Activated CD8-positive, alpha-beta memory T cell treated with anti-CD3 and anti-CD28 coated beads, Interleukin-2, amount 50 U/mL, for 24 hours (primary cell): ENCODE data around the gene RAB6B.

Experiments
- DNase-seq: peaks from one replicate; pipeline ENCODE4 v3.0.0-alpha.2; 2020; ENCODE audit errors: extremely low read depth

The RAB6B gene

GRCh38 chr3:133881492-133881891, 14.2 kb downstream of the RAB6B start:
- no peak for DNase-seq

GRCh38 chr3:133880886-133881455, 14.7 kb downstream of the RAB6B start:
- no peak for DNase-seq

- DNase-seq = no peak
These were observed 15.4 kb downstream of the RAB6B start for GRCh38 chr3:133880287-133880686.

GRCh38 chr3:133878518-133878917, 17.2 kb downstream of the RAB6B start:
- DNase-seq = no peak

- no peak for DNase-seq
These were observed 18.5 kb downstream of the RAB6B start for GRCh38 chr3:133877221-133877620.

GRCh38 chr3:133874761-133875438, 20.8 kb downstream of the RAB6B start:
- DNase-seq = no peak

GRCh38 chr3:133874344-133874743, 21.3 kb downstream of the RAB6B start:
- no peak for DNase-seq

GRCh38 chr3:133872781-133873180, 22.9 kb downstream of the RAB6B start:
- no peak for DNase-seq

GRCh38 chr3:133872161-133872560, 23.5 kb downstream of the RAB6B start:
- DNase-seq = no peak

GRCh38 chr3:133871368-133872090, 24.2 kb downstream of the RAB6B start:
- DNase-seq = no peak

- DNase-seq = no peak
These were observed 24.9 kb downstream of the RAB6B start for GRCh38 chr3:133870822-133871221.

- DNase-seq = no peak
These were observed 26.1 kb downstream of the RAB6B start for GRCh38 chr3:133869586-133869985.

GRCh38 chr3:133868758-133869475, 26.8 kb downstream of the RAB6B start:
- no peak for DNase-seq

- DNase-seq = no peak
These were observed 27.5 kb downstream of the RAB6B start for GRCh38 chr3:133868186-133868585.

GRCh38 chr3:133866141-133866540, 29.5 kb downstream of the RAB6B start:
- DNase-seq = no peak

- DNase-seq = no peak
These were observed 30.4 kb downstream of the RAB6B start for GRCh38 chr3:133865136-133865855.

- no peak for DNase-seq
These were observed 31.1 kb downstream of the RAB6B start for GRCh38 chr3:133864616-133865015.

- no peak for DNase-seq
These were observed 31.8 kb downstream of the RAB6B start for GRCh38 chr3:133863911-133864310.

GRCh38 chr3:133862161-133862560, 33.5 kb downstream of the RAB6B start:
- no peak for DNase-seq

- DNase-seq = no peak
These were observed 35.2 kb downstream of the RAB6B start for GRCh38 chr3:133860519-133860918.

GRCh38 chr3:133859381-133860234, 36.1 kb downstream of the RAB6B start:
- DNase-seq = no peak
